ENCODE measurements around the gene ADGRL3.

The ADGRL3 gene

DNA sequence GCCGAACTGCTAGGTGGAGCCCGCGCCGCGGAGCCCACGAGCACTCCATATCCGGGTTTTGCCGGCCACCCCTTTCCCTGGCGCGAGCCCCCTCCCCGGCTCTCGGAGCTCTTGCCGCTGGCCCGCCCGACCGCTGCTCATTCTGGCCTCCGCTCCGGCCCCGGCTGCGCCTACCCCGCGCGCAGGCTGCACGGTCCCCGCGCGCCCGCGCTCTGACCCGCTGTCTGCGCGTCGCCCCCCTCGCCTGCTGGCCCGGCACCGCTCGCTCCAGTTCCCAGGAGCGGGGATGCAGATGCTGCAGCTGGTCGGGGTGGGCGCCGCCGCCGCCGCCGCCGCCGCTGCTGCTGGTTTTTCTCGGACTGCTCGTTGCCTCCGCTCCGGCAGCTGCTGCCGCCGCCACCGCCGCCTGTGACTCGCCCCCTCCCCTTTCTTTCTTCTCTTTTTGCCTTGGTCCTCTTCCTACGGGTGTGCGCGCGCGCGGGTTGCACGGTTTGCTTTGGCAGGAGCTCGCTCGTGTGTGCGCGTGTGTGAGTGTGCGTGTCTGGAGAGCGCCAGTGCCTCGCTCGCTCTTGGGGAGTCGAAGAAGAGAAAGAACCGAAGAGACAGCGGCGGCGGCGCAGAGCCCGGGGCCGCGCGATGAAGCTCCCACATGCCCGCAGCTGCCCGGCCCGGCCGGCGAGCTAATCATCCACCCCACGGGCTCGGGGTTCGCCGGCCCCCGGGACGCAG is at the start of gene ADGRL3:
Gene ADGRL3 (plus strand): TSS at position 140 of the 729 bp plus-strand sequence.
- no peaks in the 10 kb centered on the region for H3K79me2 ChIP-seq (ENCODE audit: insufficient read depth, low read length)
- H3K4me3 ChIP-seq (ENCODE audit: insufficient read depth, low read length, poor library complexity, severe bottlenecking): no peak within 1 kb of the TSS
- TF ChIP-seq EZH2phosphoT487 (conservative IDR thresholded peaks at IDR 0.05; ENCODE audit: low read length): no peak
- TF ChIP-seq, protein P1, sequence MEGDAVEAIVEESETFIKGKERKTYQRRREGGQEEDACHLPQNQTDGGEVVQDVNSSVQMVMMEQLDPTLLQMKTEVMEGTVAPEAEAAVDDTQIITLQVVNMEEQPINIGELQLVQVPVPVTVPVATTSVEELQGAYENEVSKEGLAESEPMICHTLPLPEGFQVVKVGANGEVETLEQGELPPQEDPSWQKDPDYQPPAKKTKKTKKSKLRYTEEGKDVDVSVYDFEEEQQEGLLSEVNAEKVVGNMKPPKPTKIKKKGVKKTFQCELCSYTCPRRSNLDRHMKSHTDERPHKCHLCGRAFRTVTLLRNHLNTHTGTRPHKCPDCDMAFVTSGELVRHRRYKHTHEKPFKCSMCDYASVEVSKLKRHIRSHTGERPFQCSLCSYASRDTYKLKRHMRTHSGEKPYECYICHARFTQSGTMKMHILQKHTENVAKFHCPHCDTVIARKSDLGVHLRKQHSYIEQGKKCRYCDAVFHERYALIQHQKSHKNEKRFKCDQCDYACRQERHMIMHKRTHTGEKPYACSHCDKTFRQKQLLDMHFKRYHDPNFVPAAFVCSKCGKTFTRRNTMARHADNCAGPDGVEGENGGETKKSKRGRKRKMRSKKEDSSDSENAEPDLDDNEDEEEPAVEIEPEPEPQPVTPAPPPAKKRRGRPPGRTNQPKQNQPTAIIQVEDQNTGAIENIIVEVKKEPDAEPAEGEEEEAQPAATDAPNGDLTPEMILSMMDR (IDR thresholded peaks at IDR 0.05; ENCODE audit: insufficient read depth, low read length, poor library complexity, severe bottlenecking): no peak
- H3K9ac ChIP-seq (ENCODE audit: low read length): no peak within 1 kb of the TSS
- no peaks in the 10 kb centered on the region for H3K36me3 ChIP-seq (ENCODE audit: low read length)
- H2AFZ ChIP-seq (ENCODE audit: low read depth, low read length, severe bottlenecking): no peak within 1 kb of the TSS
- H3F3A ChIP-seq (ENCODE audit: insufficient read depth): no peaks in the 10 kb centered on the region
- no peak within 1 kb of the TSS for H3K4me2 ChIP-seq (ENCODE audit: low read depth, low read length, poor library complexity, severe bottlenecking)
- no peaks in the 10 kb centered on the region for H3K27me3 ChIP-seq (ENCODE audit: low read length)
- no peak within 1 kb of the TSS for H3K27ac ChIP-seq (ENCODE audit: low read depth, low read length)
- no peaks in the 10 kb centered on the region for H4K20me1 ChIP-seq (ENCODE audit: low read depth, low read length)
- H3K9me2 ChIP-seq (replicated peaks; ENCODE audit: insufficient read depth, low read length): no peaks in the 10 kb centered on the region
- no peaks in the 10 kb centered on the region for H3K9me3 ChIP-seq (ENCODE audit: insufficient read depth, low read length)

DNA sequence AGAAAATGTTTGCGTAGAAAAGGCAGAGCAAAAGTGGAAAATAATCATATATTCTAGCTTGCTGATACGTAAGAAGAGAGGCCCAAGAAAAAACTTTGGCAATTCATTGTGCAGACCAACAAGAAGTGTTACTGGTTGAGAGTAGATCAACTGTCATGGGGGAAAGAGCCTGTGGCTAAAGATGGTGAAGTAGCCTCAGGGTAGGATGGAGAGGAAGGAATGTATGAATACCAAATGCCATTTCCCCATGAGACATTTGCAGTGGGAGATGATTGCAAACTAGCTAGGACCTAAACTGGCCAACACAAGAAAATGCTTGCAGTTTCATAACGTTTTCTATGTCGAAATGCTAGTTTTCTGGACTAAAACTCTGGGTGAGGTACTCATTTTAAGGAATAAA is 47.7 kb upstream of the ADGRL3 start:
- no peaks in the 10 kb centered on the region for H3K79me2 ChIP-seq (ENCODE audit: insufficient read depth, low read length)
- no peaks in the 10 kb centered on the region for H3F3A ChIP-seq (ENCODE audit: insufficient read depth)
- no peak overlapping the region for H3K27ac ChIP-seq (ENCODE audit: low read depth, low read length)
- no peak overlapping the region for H3K9ac ChIP-seq (ENCODE audit: low read length)
- no peaks in the 10 kb centered on the region for H3K9me2 ChIP-seq (replicated peaks; ENCODE audit: insufficient read depth, low read length)
- no peaks in the 10 kb centered on the region for H3K27me3 ChIP-seq (ENCODE audit: low read length)
- no peak overlapping the region for H3K4me2 ChIP-seq (ENCODE audit: low read depth, low read length, poor library complexity, severe bottlenecking)
- H3K9me3 ChIP-seq (ENCODE audit: insufficient read depth, low read length): no peaks in the 10 kb centered on the region
- no peak overlapping the region for H3K4me3 ChIP-seq (ENCODE audit: insufficient read depth, low read length, poor library complexity, severe bottlenecking)
- TF ChIP-seq, protein P1 (IDR thresholded peaks at IDR 0.05; ENCODE audit: insufficient read depth, low read length, poor library complexity, severe bottlenecking): no peak
- no peak for TF ChIP-seq EZH2phosphoT487 (conservative IDR thresholded peaks at IDR 0.05; ENCODE audit: low read length)
- no peaks in the 10 kb centered on the region for H4K20me1 ChIP-seq (ENCODE audit: low read depth, low read length)
- H2AFZ ChIP-seq (ENCODE audit: low read depth, low read length, severe bottlenecking): no peak overlapping the region
- H3K36me3 ChIP-seq (ENCODE audit: low read length): no peaks in the 10 kb centered on the region

DNA sequence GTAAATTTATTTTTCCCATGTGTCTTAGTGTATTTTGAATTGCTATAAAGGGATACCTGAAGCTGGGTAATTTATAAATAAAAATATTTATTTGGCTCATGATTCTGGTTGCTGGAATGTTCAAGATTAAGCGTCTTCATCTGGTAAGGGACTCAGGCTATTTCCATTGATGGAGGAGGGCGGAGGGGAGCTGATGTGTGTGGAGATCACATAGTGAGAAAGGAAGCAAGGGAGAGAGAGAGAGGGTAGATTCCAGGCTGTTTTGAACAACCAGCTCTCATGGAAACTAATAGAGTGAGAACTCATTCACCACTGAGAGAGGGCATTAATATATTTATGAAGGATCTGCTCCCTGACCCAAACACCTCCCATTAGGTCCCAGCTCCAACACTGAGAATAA is 39.6 kb upstream of the ADGRL3 start:
- TF ChIP-seq, protein P1 (IDR thresholded peaks at IDR 0.05; ENCODE audit: insufficient read depth, low read length, poor library complexity, severe bottlenecking): no peak
- TF ChIP-seq EZH2phosphoT487 (conservative IDR thresholded peaks at IDR 0.05; ENCODE audit: low read length): no peak
- Histone ChIP-seq H3K27me3 (ENCODE audit: low read length) (no peaks in the 10 kb centered on the region), H3F3A (ENCODE audit: insufficient read depth) (no peaks in the 10 kb centered on the region)

More for the DNA sequence above, 39.6 kb upstream of the ADGRL3 start:
- H3K9me2 ChIP-seq (replicated peaks; ENCODE audit: insufficient read depth, low read length): no peaks in the 10 kb centered on the region
- no peak overlapping the region for H3K27ac ChIP-seq (ENCODE audit: low read depth, low read length)
- H3K9ac ChIP-seq (ENCODE audit: low read length): no peak overlapping the region
- H3K9me3 ChIP-seq (ENCODE audit: insufficient read depth, low read length): no peaks in the 10 kb centered on the region
- H4K20me1 ChIP-seq (ENCODE audit: low read depth, low read length): no peaks in the 10 kb centered on the region
- H3K4me3 ChIP-seq (ENCODE audit: insufficient read depth, low read length, poor library complexity, severe bottlenecking): no peak overlapping the region
- H3K4me2 ChIP-seq (ENCODE audit: low read depth, low read length, poor library complexity, severe bottlenecking): no peak overlapping the region
- H3K36me3 ChIP-seq (ENCODE audit: low read length): no peaks in the 10 kb centered on the region
- H2AFZ ChIP-seq (ENCODE audit: low read depth, low read length, severe bottlenecking): no peak overlapping the region
- no peaks in the 10 kb centered on the region for H3K79me2 ChIP-seq (ENCODE audit: insufficient read depth, low read length)
